ENCODE measurements around the gene KLHL7. TPM values are rescaled to one million over a fixed set of nuclear protein-coding genes. Genes with fewer than 3 reads are reported as not detected.

The KLHL7 gene, protein sequence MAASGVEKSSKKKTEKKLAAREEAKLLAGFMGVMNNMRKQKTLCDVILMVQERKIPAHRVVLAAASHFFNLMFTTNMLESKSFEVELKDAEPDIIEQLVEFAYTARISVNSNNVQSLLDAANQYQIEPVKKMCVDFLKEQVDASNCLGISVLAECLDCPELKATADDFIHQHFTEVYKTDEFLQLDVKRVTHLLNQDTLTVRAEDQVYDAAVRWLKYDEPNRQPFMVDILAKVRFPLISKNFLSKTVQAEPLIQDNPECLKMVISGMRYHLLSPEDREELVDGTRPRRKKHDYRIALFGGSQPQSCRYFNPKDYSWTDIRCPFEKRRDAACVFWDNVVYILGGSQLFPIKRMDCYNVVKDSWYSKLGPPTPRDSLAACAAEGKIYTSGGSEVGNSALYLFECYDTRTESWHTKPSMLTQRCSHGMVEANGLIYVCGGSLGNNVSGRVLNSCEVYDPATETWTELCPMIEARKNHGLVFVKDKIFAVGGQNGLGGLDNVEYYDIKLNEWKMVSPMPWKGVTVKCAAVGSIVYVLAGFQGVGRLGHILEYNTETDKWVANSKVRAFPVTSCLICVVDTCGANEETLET
- total RNA-seq = 21.0 and 27.7 TPM in 2 replicates

DNA sequence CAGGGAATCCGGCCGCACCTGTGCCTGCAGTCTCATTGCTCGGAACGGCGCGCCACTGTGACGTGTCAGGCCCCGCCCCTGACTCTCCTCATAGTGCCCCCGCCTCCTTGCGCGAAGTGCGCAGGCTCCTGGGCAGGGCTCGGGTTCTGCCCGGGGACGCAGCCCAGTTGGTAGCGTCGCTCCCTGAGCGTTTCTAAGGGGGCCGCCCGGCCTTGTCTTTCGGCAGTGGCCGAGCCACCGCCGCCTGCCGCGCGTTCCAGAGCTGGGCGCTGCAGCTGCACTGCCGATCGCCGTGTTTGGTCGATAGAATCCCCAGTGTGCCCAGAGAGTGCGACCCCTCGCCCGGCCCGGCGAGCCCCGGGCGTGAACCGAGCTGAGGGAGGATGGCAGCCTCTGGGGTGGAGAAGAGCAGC lies at the start of gene KLHL7:
TSS of gene KLHL7 (plus strand) at position 142 of the 413 bp plus-strand sequence. CDS start at position 384, 242 bp downstream.

DNA sequence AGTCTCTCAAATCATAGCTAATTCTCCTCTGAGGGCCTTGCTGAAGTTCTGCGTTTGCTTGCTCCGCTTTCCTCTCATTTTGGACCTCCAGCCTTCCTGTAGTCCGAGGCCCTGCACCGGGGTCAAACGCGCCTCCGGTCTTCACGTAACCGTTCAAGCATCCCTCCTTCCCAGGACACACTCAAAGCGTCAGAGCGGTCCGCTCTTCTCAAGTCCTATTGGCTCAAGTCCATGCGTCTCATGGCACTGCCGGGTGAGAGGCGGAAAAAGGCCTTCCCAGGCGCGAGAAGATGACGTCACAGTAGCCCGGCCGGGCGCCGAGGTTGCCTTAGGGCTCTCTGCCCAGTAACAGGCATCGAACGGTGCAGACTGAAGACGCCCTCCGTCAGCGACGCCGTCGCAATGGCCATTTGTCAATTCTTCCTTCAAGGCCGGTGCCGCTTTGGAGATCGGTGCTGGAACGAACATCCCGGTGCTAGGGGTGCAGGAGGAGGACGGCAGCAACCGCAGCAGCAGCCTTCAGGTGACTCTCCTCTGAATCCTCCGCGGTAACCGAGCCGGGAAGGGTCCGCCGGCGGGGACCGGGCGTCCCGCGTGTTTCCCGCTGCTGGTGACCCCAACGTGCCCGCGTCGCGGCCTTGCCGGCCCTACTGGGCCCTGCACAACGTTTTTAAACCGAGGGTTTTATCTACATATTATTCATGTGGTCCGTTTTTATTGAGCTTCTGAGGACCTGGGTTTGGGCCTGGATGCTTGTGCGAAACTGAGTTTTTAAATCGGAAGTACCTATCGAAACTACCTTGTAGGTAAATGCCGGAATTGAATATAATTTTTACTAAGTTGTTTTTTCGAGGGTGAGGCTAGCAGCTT lies 76.3 kb downstream of the KLHL7 start, which contains the start of gene NUP42:
TSS of gene NUP42 (plus strand) at position 365 of the 870 bp plus-strand sequence. CDS start at position 403, 38 bp downstream.

Other genes starting within 250 kb of the KLHL7 start
- gene HYCC1, start 91.7 kb upstream of the KLHL7 start, total RNA-seq = 13.8 and 17.6 TPM in 2 replicates
- 20.2 and 29.8 TPM in 2 replicates for gene NUP42, start 76.3 kb downstream of the KLHL7 start, total RNA-seq
- 1.1 and 17.5 TPM in 2 replicates for gene GPNMB, start 141.0 kb downstream of the KLHL7 start, total RNA-seq
- gene MALSU1, start 193.6 kb downstream of the KLHL7 start, total RNA-seq = 75.8 and 82.4 TPM in 2 replicates

Measured in mesangial cell (primary cell).